Stimulated activated CD8-positive, alpha-beta memory T cell treated with anti-CD3 and anti-CD28 coated beads, Interleukin-15, amount 100 ng/mL, for 24 hours (primary cell): ENCODE measurements around the gene MELTF.

Experiments used
- DNase-seq: peaks from one replicate; pipeline ENCODE4 v3.0.0-alpha.2; 2020; ENCODE audit warnings: low read depth

The MELTF gene

GRCh38 chr3:196968233-196969133 lies 61.1 kb downstream of the MELTF start, which contains the start of gene PIGZ:
TSS of gene PIGZ (minus strand) at chr3:196968833. CDS start at chr3:196952031, 16,802 bp downstream.
- no peak for DNase-seq

- DNase-seq = no peak
Observed at GRCh38 chr3:196967412-196968232, 62.0 kb downstream of the MELTF start.

- DNase-seq = no peak
Observed at GRCh38 chr3:196966526-196967401, 62.9 kb downstream of the MELTF start.

DNA sequence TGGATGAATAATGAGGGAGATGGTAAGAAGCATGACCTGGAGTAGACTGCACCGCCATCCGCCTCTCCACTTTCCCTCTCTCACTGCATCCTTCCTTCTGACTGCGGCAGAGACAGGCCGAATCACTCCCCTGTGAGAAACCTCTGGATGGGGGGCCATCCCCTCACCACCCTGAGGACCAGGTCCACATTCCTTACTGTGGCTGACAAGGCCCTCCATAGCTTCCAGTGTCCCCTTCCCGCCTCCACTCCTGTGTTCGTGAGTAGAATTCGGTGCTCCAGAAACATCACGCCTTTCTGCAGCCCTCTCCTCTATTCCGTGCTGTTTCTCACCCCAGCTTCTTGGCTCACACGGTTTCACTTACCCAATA lies 63.8 kb downstream of the MELTF start:
- no peak for DNase-seq

- no peak for DNase-seq
Observed at GRCh38 chr3:196965112-196965803, 64.4 kb downstream of the MELTF start.

- no peak for DNase-seq
Observed at GRCh38 chr3:196963631-196963953, 66.0 kb downstream of the MELTF start.

GRCh38 chr3:196962930-196963630 lies 66.5 kb downstream of the MELTF start:
- DNase-seq = no peak

DNA sequence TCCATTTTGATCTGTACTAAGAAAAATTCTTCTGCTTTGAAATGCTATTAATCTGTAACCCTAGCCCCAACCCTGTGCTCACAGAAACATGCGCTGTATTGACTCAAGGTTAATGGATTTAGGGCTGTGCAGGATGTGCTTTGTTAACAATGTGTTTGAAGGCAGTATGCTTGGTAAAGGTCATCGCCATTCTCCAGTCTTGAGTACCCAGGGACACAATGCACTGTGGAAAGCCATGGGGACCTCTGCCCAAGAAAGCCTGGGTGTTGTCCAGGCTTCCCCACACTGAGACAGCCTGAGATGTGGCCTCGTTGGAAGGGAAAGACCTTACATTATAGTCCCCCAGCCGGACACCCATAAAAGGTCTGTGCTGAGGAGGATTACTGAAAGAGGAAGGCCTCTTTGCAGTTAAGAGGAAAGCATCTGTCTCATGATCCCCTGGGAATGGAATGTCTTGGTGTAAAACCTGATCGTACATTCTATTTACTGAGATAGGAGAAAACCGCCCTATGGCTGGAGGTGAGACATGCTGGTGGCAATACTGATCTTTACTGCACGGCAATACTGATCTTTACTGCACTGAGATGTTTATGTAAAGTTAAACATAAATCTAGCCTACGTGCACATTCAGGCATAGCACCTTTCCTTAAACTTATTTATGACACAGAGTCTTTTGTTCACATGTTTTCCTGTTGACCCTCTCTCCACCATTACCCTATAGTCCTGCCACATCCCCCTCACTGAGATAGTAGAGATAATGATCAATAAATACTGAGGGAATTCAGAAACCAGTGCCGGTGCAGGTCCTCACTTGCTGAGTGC lies 67.3 kb downstream of the MELTF start:
- no peak for DNase-seq

DNA sequence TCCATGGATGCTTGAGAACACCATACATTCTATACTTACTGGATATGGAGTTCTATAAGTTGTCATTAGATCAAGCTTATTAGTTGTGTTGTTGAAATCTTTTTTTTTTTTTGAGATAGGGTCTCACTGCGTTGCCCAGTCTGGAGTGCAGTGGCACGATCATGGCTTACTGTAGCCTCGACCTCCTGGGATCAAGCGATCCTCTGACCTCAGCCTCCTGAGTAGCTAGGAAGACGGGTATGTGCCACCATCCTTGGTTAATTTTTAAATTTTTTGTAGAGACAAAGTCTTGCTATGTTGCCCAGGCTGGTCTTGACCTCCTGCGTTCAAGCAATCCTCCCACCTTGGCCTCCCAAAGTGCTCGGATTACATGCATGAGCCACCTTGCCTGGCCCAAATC lies 74.8 kb downstream of the MELTF start:
- DNase-seq = no peak
